ENCODE data around the gene ZFP1. TPM values are rescaled to one million over a fixed set of nuclear protein-coding genes. Genes with fewer than 3 reads are reported as not detected.

The ZFP1 gene
- 9.6 to 13.0 TPM (median 9.9 TPM) in 5 replicates for total RNA-seq (2022; extraction: Qiagen RNA extraction)

GRCh38 chr16:75148311-75149195 is at the start of gene ZFP1:
Gene ZFP1 (plus strand): TSS chr16:75148524. CDS start chr16:75152952, 4,428 bp downstream.

GRCh38 chr16:75116081-75116910 is 32.0 kb upstream of the ZFP1 start, which contains the start of gene LDHD:
Gene LDHD (minus strand): TSS chr16:75116780. CDS start chr16:75116720, 60 bp downstream.

GRCh38 chr16:75206749-75207451 is 58.6 kb downstream of the ZFP1 start, which contains the start of gene CTRB2:
Gene CTRB2 (minus strand): TSS chr16:75207161. CDS start chr16:75207141, 20 bp downstream.

GRCh38 chr16:75218256-75219076 is 70.1 kb downstream of the ZFP1 start, which contains the start of gene CTRB1:
Gene CTRB1 (plus strand): TSS chr16:75218988. CDS start chr16:75219008, 20 bp downstream.

Other genes with a start within 250 kb of the ZFP1 start
- 22.2 to 32.6 TPM (median 29.7 TPM) in 5 replicates for gene WDR59, start 163.4 kb upstream of the ZFP1 start, total RNA-seq (2022; extraction: Qiagen RNA extraction)
- 13.3 to 25.9 TPM (median 23.7 TPM) in 5 replicates for gene ZNRF1, start 149.5 kb upstream of the ZFP1 start, total RNA-seq (2022; extraction: Qiagen RNA extraction)
- gene LDHD, start 31.7 kb upstream of the ZFP1 start, total RNA-seq (2022; extraction: Qiagen RNA extraction): 0.52 to 0.92 TPM (median 0.78 TPM) in 5 replicates
- gene CTRB2, start 58.6 kb downstream of the ZFP1 start, total RNA-seq (2022; extraction: Qiagen RNA extraction): 0.12 TPM in 1 of 5 replicates, not detected in the others
- gene CTRB1, start 70.5 kb downstream of the ZFP1 start, total RNA-seq (2022; extraction: Qiagen RNA extraction): not detected in 5 replicates
- gene BCAR1, start 103.1 kb downstream of the ZFP1 start, total RNA-seq (2022; extraction: Qiagen RNA extraction): 61.8 to 99.2 TPM (median 92.7 TPM) in 5 replicates

All from A549 treated with CORT108297 at 1 μM for 4 hours (cell line).